MM.1S (cell line): ENCODE measurements around the gene FBN2.

Source experiments
- CTCF ChIP-seq: fragments of 300-600 bp; sonication (generic); IDR thresholded peaks from 2 replicates; pipeline ENCODE4 v1.5.1; 2016; ENCODE audit warnings: antibody characterized with exemption, low read length, mixed read lengths
- EZH2 ChIP-seq: fragments of 300-600 bp; sonication (generic); optimal IDR thresholded peaks from 2 replicates; pipeline ENCODE3; 2017; ENCODE audit warnings: low read depth, mild to moderate bottlenecking, antibody characterized with exemption, low read length, mixed read lengths
- EZH2phosphoT487 ChIP-seq: fragments of 300-600 bp; sonication (generic); IDR thresholded peaks from 2 replicates; pipeline ENCODE4 v1.6.1; 2018; ENCODE audit warnings: antibody characterized with exemption, low read length

GRCh38 chr5:128453121-128453520 is 84.9 kb downstream of the FBN2 start:
- TF ChIP-seq EZH2 (no peak), CTCF (no peak), EZH2phosphoT487 (no peak)
